Epithelial cell of esophagus (primary cell): ENCODE measurements around the gene SLC47A1.

ENCODE experiments used
- DNase-seq: peaks from one replicate; pipeline ENCODE4 v3.0.0; 2010; ENCODE audit warnings: low read depth
- H3K4me3 ChIP-seq: 2 replicates; pipeline ENCODE4 v1.5.1; 2011; ENCODE audit warnings: mild to moderate bottlenecking, low read length, control low read depth
- TF ChIP-seq, protein P1 (sequence below): IDR thresholded peaks from 2 replicates; pipeline ENCODE4 v1.5.1; 2011; ENCODE audit warnings: low read depth, mild to moderate bottlenecking, low read length, control low read depth, inconsistent platforms; ENCODE audit not compliant: insufficient read depth; ENCODE audit errors: missing control alignments

Gene SLC47A1

DNA sequence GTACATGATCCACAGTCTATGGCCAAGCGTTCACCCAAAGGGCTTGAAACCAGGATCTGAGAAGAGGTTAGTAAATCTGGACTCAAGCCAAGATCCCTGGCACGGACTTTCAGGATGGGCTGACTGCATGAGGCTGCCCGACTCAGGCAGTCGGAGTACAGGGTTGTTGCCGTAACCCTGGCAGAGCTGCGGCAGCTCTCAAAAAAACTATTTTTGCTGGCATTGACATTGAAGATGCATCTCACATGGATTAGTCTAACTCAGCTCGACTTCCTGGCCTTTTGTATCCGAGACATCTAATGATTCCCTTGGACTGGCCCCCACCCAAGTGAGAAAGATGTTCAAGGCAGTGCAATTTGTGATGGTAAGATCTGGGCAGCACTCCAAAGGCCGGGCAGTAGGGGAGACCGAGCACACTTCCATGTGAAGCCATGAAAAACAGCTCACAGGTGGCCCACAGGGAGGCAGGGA is 6.2 kb downstream of the SLC47A1 start:
- TF ChIP-seq, protein P1, sequence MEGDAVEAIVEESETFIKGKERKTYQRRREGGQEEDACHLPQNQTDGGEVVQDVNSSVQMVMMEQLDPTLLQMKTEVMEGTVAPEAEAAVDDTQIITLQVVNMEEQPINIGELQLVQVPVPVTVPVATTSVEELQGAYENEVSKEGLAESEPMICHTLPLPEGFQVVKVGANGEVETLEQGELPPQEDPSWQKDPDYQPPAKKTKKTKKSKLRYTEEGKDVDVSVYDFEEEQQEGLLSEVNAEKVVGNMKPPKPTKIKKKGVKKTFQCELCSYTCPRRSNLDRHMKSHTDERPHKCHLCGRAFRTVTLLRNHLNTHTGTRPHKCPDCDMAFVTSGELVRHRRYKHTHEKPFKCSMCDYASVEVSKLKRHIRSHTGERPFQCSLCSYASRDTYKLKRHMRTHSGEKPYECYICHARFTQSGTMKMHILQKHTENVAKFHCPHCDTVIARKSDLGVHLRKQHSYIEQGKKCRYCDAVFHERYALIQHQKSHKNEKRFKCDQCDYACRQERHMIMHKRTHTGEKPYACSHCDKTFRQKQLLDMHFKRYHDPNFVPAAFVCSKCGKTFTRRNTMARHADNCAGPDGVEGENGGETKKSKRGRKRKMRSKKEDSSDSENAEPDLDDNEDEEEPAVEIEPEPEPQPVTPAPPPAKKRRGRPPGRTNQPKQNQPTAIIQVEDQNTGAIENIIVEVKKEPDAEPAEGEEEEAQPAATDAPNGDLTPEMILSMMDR, result no peak
- DNase-seq, result no peak
- no peak overlapping the region for H3K4me3 ChIP-seq

DNA sequence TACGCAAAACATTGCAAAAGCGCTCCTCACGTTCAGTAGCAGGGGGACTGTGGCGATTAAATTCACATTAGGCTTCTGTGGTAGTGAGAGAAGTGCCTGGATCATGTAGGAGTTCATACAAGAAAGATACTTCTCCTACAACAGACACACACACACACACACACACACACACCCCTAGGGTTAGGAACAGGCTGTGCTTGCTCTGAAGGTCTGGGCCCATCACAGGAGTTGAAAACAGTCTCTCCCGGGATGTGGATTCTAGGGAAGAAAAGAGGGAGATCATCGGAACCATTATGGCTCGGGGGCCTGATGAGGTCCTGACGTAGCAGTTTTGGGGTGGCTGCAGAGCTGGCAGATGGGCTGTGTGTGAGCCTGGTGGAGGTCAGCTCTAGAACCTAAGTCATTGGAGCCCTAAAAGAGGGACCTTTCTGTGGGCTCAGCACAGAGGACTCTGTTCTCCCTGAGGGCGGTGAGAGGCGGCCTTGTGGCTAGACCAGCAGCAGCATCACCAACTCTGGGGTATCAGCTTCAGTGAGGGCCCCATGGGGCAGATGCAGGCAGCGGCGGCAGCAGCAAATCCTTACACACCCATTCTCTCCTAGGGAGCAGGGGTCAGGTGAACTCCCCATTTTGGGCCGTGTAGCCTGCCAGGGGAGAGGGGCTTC is 7.2 kb downstream of the SLC47A1 start:
- TF ChIP-seq, protein P1, result no peak
- H3K4me3 ChIP-seq, result no peak overlapping the region
- DNase-seq, result no peak

DNA sequence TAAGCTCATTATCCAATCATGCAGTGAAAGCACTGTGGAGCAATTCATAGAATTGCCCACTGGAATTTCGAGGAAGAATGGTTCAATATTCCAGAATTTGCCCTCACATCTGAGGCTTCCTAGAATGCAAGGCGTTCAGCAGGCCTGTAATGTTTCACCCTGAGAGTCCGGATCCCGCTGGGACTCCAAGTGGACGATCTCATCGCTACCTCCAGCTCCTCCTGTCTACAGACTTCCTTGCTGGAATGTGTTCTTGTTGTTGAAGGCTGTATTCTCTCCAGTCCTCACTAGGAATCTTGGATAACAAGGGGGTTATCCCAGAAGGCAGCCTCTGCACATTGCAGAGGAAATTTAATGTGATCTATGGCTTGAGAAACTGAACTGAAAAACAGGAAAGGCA is 7.8 kb downstream of the SLC47A1 start:
- TF ChIP-seq, protein P1, result no peak
- no peak for DNase-seq
- no peak overlapping the region for H3K4me3 ChIP-seq

DNA sequence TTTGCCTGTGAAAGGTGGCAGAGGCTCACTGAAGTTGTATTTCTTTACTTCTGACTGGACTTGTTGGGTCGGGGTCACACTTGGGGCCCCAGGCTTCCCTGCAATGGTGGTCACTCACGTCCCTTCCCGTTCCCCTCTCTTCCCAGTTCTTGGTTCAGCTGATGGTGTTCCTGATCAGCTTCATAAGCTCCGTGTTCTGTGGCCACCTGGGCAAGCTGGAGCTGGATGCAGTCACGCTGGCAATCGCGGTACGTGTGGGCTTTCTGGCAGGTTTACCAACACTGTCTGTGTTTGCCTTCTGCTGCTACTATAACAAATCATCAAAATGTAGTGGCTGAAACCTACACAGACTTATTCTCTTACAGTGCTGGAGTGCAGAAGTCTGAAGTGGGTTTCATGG is 8.6 kb downstream of the SLC47A1 start:
- TF ChIP-seq, protein P1, result no peak
- DNase-seq, result no peak
- H3K4me3 ChIP-seq, result no peak overlapping the region

DNA sequence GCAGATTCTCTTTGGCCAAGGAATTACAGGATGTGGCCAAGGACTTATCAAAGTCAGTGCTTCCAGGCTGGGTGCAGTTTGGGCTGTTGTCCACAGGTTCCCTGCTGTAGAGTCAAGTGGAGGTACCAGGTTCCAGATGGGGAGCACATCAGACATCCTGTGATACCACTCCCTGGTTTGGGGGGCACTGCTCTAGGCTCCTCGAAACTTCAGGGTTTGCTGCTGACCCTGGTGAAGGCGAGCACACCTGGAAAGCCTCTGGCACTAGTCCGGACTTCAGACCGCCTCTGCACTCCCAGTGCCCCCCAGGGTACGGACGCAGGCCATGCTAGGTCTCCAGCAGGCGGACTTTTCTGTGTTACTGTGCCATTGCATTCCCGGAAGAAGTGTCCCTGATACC is 10.7 kb downstream of the SLC47A1 start:
- no peak overlapping the region for H3K4me3 ChIP-seq
- DNase-seq, result no peak
- TF ChIP-seq, protein P1, result no peak

DNA sequence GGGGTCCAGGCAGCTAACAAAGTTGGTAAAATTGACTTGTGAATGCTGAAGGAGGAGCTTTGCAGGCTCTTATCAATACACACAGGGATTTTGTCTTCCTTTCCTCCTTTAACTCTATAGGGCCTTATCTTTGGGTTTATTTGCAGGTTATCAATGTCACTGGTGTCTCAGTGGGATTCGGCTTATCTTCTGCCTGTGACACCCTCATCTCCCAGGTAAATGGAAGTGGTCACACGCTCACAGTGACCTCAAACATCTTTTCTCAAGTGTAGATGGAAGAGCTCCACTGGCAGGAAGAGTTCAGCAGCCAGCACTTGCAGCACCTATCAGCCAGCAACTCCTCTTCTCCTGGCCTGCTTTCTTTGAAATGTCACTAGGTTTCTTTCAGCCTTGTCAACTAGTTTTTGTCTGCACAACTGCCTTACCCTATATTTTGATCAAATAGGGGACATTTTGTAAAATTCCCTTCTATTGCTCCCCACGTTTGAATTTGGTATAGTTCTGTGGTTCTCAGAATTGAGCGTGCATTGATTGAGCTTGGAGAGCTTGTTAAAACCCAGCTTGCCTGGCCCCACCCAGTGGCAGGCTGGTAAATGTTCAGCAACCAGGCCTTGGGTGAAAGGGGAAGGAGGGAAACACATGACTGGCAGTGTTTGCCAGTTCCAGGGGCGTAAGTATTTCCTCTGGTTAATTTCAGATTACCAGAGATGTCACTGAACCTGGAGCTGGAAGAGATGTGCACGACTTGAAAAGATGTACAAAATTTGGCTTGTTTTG is 12.8 kb downstream of the SLC47A1 start:
- no peak for DNase-seq
- no peak overlapping the region for H3K4me3 ChIP-seq
- TF ChIP-seq, protein P1, result peak; percentile 22
